HL-60 (cell line): ENCODE measurements around the gene LIMA1.

Experiments used
- POLR2AphosphoS5 ChIP-seq: IDR thresholded peaks from 2 replicates; pipeline ENCODE4 v1.6.1; 2012; ENCODE audit warnings: low read depth
- REST ChIP-seq: IDR thresholded peaks from 2 replicates; pipeline ENCODE4 v1.6.1; 2012; ENCODE audit warnings: low read depth; ENCODE audit not compliant: insufficient replicate concordance
- TF ChIP-seq, protein P1 (sequence below): IDR thresholded peaks from one replicate; pipeline ENCODE4 v1.5.1; 2011; ENCODE audit warnings: low read length, control low read depth, inconsistent platforms; ENCODE audit not compliant: insufficient read depth

GRCh38 chr12:50239355-50239891, 43.9 kb downstream of the LIMA1 start:
- TF ChIP-seq, protein P1, sequence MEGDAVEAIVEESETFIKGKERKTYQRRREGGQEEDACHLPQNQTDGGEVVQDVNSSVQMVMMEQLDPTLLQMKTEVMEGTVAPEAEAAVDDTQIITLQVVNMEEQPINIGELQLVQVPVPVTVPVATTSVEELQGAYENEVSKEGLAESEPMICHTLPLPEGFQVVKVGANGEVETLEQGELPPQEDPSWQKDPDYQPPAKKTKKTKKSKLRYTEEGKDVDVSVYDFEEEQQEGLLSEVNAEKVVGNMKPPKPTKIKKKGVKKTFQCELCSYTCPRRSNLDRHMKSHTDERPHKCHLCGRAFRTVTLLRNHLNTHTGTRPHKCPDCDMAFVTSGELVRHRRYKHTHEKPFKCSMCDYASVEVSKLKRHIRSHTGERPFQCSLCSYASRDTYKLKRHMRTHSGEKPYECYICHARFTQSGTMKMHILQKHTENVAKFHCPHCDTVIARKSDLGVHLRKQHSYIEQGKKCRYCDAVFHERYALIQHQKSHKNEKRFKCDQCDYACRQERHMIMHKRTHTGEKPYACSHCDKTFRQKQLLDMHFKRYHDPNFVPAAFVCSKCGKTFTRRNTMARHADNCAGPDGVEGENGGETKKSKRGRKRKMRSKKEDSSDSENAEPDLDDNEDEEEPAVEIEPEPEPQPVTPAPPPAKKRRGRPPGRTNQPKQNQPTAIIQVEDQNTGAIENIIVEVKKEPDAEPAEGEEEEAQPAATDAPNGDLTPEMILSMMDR = no peak
- TF ChIP-seq POLR2AphosphoS5 = no peak
- no peak for TF ChIP-seq REST
